SK-N-SH (cell line): Measurements from ENCODE around the gene COLEC12.

Experiments
- CHD2 ChIP-seq: fragments of 150-350 bp; IDR thresholded peaks from 2 replicates; pipeline ENCODE4 v1.6.1; 2018; ENCODE audit warnings: low read length; ENCODE audit not compliant: partially characterized antibody
- ELF1 ChIP-seq: IDR thresholded peaks from 2 replicates; pipeline ENCODE4 v1.4.0; 2012
- GABPA ChIP-seq: IDR thresholded peaks from 2 replicates; pipeline ENCODE4 v1.4.0; 2012; ENCODE audit warnings: low read depth, mild to moderate bottlenecking
- MAX ChIP-seq: IDR thresholded peaks from 2 replicates; pipeline ENCODE4 v1.4.0; 2012; ENCODE audit warnings: low read depth
- PBX3 ChIP-seq: IDR thresholded peaks from 2 replicates; pipeline ENCODE4; 2012
- POLR2AphosphoS5 ChIP-seq: IDR thresholded peaks from 2 replicates; pipeline ENCODE4 v1.6.1; 2012; ENCODE audit warnings: low read depth, low read length
- RCOR1 ChIP-seq: fragments of 150-350 bp; IDR thresholded peaks from 2 replicates; pipeline ENCODE4 v1.6.1; 2017; ENCODE audit warnings: antibody characterized with exemption, low read length
- REST ChIP-seq: IDR thresholded peaks from 2 replicates; pipeline ENCODE4 v1.6.1; 2012; ENCODE audit warnings: mild to moderate bottlenecking, low read depth, low read length, moderate library complexity
- RFX5 ChIP-seq: IDR thresholded peaks from 2 replicates; pipeline ENCODE4 v1.6.1; 2012; ENCODE audit warnings: mild to moderate bottlenecking, improper control_type of control experiment, low read length
- SIN3A ChIP-seq: IDR thresholded peaks from 2 replicates; pipeline ENCODE4 v1.6.1; 2012; ENCODE audit warnings: low read depth, mild to moderate bottlenecking, low read length, moderate library complexity, borderline replicate concordance
- SMC3 ChIP-seq: IDR thresholded peaks from 2 replicates; pipeline ENCODE4 v1.6.1; 2012; ENCODE audit warnings: low read depth, low read length, improper control_type of control experiment
- USF2 ChIP-seq: fragments of 150-350 bp; IDR thresholded peaks from 2 replicates; pipeline ENCODE4 v1.6.1; 2017; ENCODE audit warnings: antibody characterized with exemption, low read length, low read depth, borderline replicate concordance
- TF ChIP-seq, protein P1 (sequence below): fragments of 200-600 bp; sonication (generic); IDR thresholded peaks from 2 replicates; pipeline ENCODE4 v1.6.1; 2017; ENCODE audit warnings: antibody characterized with exemption, mild to moderate bottlenecking, moderate library complexity
- TF ChIP-seq, protein P2 (sequence below): IDR thresholded peaks from 2 replicates; pipeline ENCODE4 v1.4.0; 2012; ENCODE audit warnings: low read depth, borderline replicate concordance

- TF ChIP-seq, protein P1, sequence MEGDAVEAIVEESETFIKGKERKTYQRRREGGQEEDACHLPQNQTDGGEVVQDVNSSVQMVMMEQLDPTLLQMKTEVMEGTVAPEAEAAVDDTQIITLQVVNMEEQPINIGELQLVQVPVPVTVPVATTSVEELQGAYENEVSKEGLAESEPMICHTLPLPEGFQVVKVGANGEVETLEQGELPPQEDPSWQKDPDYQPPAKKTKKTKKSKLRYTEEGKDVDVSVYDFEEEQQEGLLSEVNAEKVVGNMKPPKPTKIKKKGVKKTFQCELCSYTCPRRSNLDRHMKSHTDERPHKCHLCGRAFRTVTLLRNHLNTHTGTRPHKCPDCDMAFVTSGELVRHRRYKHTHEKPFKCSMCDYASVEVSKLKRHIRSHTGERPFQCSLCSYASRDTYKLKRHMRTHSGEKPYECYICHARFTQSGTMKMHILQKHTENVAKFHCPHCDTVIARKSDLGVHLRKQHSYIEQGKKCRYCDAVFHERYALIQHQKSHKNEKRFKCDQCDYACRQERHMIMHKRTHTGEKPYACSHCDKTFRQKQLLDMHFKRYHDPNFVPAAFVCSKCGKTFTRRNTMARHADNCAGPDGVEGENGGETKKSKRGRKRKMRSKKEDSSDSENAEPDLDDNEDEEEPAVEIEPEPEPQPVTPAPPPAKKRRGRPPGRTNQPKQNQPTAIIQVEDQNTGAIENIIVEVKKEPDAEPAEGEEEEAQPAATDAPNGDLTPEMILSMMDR, result no peak
- TF ChIP-seq SMC3, result no peak
- TF ChIP-seq, protein P2, sequence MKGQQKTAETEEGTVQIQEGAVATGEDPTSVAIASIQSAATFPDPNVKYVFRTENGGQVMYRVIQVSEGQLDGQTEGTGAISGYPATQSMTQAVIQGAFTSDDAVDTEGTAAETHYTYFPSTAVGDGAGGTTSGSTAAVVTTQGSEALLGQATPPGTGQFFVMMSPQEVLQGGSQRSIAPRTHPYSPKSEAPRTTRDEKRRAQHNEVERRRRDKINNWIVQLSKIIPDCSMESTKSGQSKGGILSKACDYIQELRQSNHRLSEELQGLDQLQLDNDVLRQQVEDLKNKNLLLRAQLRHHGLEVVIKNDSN, result no peak
- no peak for TF ChIP-seq SIN3A
- no peak for TF ChIP-seq USF2
- no peak for TF ChIP-seq RFX5
- no peak for TF ChIP-seq MAX
- TF ChIP-seq RCOR1, result no peak
- TF ChIP-seq REST, result no peak
- TF ChIP-seq CHD2, result no peak
- no peak for TF ChIP-seq ELF1
- TF ChIP-seq GABPA, result no peak
- TF ChIP-seq POLR2AphosphoS5, result no peak
- no peak for TF ChIP-seq PBX3
Measured at GRCh38 chr18:463403-463802, 37.1 kb downstream of the COLEC12 start.
